ENCODE measurements around the gene SPOCK2. TPM values are rescaled to one million over a fixed set of nuclear protein-coding genes. Genes with fewer than 3 reads are reported as not detected.
A peak's percentile ranks its signal among the peaks of the same experiment; 100 is the strongest.

Gene SPOCK2
- total and polyA plus RNA-seq, 2 of the 4 experiments (the other 2 are of a cell fraction) = 0.02 TPM; not detected in 1

DNA sequence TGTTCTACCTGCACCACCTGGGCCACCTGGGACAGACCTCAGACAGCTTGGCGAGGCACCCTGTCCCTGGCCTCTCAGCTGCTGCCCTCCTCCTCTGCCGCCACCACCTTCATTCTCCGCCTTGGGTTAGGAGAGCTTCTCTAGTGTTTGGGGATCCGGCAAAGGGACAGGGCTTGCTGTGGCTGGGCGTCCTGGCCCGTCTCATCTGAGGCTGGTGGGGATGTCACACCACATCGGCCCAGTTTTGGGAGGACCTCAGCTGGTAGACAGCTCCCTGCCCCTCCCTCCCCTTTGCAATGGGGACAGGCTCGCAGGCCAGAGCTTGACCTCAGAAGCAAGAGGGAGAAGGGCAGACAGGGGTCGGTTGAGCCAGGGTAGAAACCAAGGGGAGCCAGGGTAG lies 26.4 kb downstream of the SPOCK2 start:
- H4K20me1 ChIP-seq (ENCODE audit: insufficient read depth, low read length) = no peaks in the 10 kb centered on the region
- H3K9ac ChIP-seq (ENCODE audit: low read depth, low read length) = no peak overlapping the region
- no peaks in the 10 kb centered on the region for H3K36me3 ChIP-seq (ENCODE audit: control insufficient read depth, insufficient read depth, low read length)
- H4K91ac ChIP-seq (ENCODE audit: insufficient read depth, low read depth, low read length) = no peak overlapping the region
- DNase-seq (no peak), ATAC-seq (ENCODE audit: low read depth) (no peak)
- no TSS peak for BruUV-seq (replicated peaks)
- H2BK15ac ChIP-seq (ENCODE audit: low read depth, low read length) = no peak overlapping the region
- no peak overlapping the region for H3K4me3 ChIP-seq (ENCODE audit: insufficient read depth, low read depth, low read length)
- no peak overlapping the region for H4K8ac ChIP-seq (ENCODE audit: low read depth in 2 of 2, low read length in 2 of 2)
- no peak overlapping the region for H3K23ac ChIP-seq (ENCODE audit: low read depth, low read length)
- TF ChIP-seq CHD1 (IDR thresholded peaks at IDR 0.05; ENCODE audit: low read depth, low read length) = no peak
- TF ChIP-seq CEBPB (IDR thresholded peaks at IDR 0.05; ENCODE audit: low read depth, low read length) = no peak
- no peak for TF ChIP-seq MAFK (IDR thresholded peaks at IDR 0.05; ENCODE audit: low read depth, low read length)
- TF ChIP-seq NFE2L2 (IDR thresholded peaks at IDR 0.05; ENCODE audit: low read depth, low read length) = no peak
- TF ChIP-seq, protein P1, sequence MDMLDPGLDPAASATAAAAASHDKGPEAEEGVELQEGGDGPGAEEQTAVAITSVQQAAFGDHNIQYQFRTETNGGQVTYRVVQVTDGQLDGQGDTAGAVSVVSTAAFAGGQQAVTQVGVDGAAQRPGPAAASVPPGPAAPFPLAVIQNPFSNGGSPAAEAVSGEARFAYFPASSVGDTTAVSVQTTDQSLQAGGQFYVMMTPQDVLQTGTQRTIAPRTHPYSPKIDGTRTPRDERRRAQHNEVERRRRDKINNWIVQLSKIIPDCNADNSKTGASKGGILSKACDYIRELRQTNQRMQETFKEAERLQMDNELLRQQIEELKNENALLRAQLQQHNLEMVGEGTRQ (IDR thresholded peaks at IDR 0.05; ENCODE audit: low read depth, low read length) = no peak
- TF ChIP-seq POLR2A (IDR thresholded peaks at IDR 0.05; ENCODE audit: low read depth, low read length) = no peak
- TF ChIP-seq MAZ (IDR thresholded peaks at IDR 0.05; ENCODE audit: borderline replicate concordance, low read depth, low read length) = no peak
- TF ChIP-seq RCOR1 (IDR thresholded peaks at IDR 0.05; ENCODE audit: insufficient replicate concordance, low read length) = no peak
- TF ChIP-seq, protein P2, sequence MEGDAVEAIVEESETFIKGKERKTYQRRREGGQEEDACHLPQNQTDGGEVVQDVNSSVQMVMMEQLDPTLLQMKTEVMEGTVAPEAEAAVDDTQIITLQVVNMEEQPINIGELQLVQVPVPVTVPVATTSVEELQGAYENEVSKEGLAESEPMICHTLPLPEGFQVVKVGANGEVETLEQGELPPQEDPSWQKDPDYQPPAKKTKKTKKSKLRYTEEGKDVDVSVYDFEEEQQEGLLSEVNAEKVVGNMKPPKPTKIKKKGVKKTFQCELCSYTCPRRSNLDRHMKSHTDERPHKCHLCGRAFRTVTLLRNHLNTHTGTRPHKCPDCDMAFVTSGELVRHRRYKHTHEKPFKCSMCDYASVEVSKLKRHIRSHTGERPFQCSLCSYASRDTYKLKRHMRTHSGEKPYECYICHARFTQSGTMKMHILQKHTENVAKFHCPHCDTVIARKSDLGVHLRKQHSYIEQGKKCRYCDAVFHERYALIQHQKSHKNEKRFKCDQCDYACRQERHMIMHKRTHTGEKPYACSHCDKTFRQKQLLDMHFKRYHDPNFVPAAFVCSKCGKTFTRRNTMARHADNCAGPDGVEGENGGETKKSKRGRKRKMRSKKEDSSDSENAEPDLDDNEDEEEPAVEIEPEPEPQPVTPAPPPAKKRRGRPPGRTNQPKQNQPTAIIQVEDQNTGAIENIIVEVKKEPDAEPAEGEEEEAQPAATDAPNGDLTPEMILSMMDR (conservative IDR thresholded peaks at IDR 0.05; ENCODE audit: low read depth, low read length) = no peak
- TF ChIP-seq RAD21 (IDR thresholded peaks at IDR 0.05; ENCODE audit: low read length) = no peak
- TF ChIP-seq MXI1 (IDR thresholded peaks at IDR 0.05; ENCODE audit: borderline replicate concordance, low read depth, low read length) = no peak
- TF ChIP-seq BHLHE40 (IDR thresholded peaks at IDR 0.05; ENCODE audit: low read depth, low read length) = no peak
- TF ChIP-seq SMC3 (IDR thresholded peaks at IDR 0.05; ENCODE audit: low read depth, low read length) = no peak
- TF ChIP-seq, protein P3, sequence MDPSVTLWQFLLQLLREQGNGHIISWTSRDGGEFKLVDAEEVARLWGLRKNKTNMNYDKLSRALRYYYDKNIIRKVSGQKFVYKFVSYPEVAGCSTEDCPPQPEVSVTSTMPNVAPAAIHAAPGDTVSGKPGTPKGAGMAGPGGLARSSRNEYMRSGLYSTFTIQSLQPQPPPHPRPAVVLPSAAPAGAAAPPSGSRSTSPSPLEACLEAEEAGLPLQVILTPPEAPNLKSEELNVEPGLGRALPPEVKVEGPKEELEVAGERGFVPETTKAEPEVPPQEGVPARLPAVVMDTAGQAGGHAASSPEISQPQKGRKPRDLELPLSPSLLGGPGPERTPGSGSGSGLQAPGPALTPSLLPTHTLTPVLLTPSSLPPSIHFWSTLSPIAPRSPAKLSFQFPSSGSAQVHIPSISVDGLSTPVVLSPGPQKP (IDR thresholded peaks at IDR 0.05; ENCODE audit: borderline replicate concordance, low read depth, low read length) = no peak
- H2BK120ac ChIP-seq (ENCODE audit: low read depth, low read length) = no peak overlapping the region
- H3K4ac ChIP-seq (ENCODE audit: low read depth, low read length) = no peak overlapping the region
- no peak overlapping the region for H3K56ac ChIP-seq (ENCODE audit: extremely low read depth, insufficient read depth, low read length)
- POLR2A ChIA-PET (ENCODE audit: unreplicated experiment) = no interaction called here
- H3K9me3 ChIP-seq (ENCODE audit: control insufficient read depth, insufficient read depth, low read length) = no peaks in the 10 kb centered on the region
- in situ Hi-C loops (cut with MboI; ENCODE audit: low sequenced_read_pairs) = no loop called here
- H3K18ac ChIP-seq (ENCODE audit: low read depth, low read length) = no peak overlapping the region
- H3K27me3 ChIP-seq (ENCODE audit: control insufficient read depth, insufficient read depth, low read length) = peaks cover 41% of the 10 kb centered on the region
- no peak overlapping the region for H2AFZ ChIP-seq (replicated peaks; ENCODE audit: low read length, poor library complexity)
- H3K4me2 ChIP-seq (ENCODE audit: low read depth, low read length) = no peak overlapping the region
- no peak overlapping the region for H2BK20ac ChIP-seq (ENCODE audit: low read depth, low read length)
- no peak overlapping the region for H2AK5ac ChIP-seq (ENCODE audit: low read depth, low read length)
- H2BK5ac ChIP-seq (ENCODE audit: low read depth, low read length, poor library complexity, severe bottlenecking) = no peak overlapping the region
- H3K9me1 ChIP-seq (ENCODE audit: insufficient read depth, low read length) = no peaks in the 10 kb centered on the region
- H3K4me1 ChIP-seq (ENCODE audit: control insufficient read depth, insufficient read depth, low read length) = no peaks in the 10 kb centered on the region
- H3K27ac ChIP-seq (ENCODE audit: insufficient read depth, low read length) = no peak overlapping the region
- H2AK9ac ChIP-seq (replicated peaks; ENCODE audit: low read depth, low read length, poor library complexity) = peak overlapping the region; percentile 66
- no peaks in the 10 kb centered on the region for H3K79me1 ChIP-seq (ENCODE audit: low read depth in 1 of 2, low read length in 2 of 2)
- H4K5ac ChIP-seq (ENCODE audit: low read depth, low read length) = no peak overlapping the region
- H3K14ac ChIP-seq (replicated peaks; ENCODE audit: low read depth, low read length) = no peak overlapping the region
- no CpG with 5 or more reads among the region's 9 CpGs for WGBS, 2 experiments (ENCODE audit: extremely low coverage in 2 of 2, insufficient read length in 1 of 2)
- dilution Hi-C loops (cut with HindIII; ENCODE audit: low sequenced_read_pairs, unreplicated experiment) = no loop called here
- intact Hi-C loops (cut with micrococcal nuclease) = no loop called here
- CTCF ChIA-PET = no interaction called here
